GM18526 (cell line): ENCODE data around the gene ATP6V1F.

ENCODE experiments used
- POLR2A ChIP-seq: IDR thresholded peaks from 3 replicates; pipeline ENCODE4 v1.6.1; 2011; ENCODE audit not compliant: insufficient read length; ENCODE audit errors: extremely low read depth

The ATP6V1F gene

DNA sequence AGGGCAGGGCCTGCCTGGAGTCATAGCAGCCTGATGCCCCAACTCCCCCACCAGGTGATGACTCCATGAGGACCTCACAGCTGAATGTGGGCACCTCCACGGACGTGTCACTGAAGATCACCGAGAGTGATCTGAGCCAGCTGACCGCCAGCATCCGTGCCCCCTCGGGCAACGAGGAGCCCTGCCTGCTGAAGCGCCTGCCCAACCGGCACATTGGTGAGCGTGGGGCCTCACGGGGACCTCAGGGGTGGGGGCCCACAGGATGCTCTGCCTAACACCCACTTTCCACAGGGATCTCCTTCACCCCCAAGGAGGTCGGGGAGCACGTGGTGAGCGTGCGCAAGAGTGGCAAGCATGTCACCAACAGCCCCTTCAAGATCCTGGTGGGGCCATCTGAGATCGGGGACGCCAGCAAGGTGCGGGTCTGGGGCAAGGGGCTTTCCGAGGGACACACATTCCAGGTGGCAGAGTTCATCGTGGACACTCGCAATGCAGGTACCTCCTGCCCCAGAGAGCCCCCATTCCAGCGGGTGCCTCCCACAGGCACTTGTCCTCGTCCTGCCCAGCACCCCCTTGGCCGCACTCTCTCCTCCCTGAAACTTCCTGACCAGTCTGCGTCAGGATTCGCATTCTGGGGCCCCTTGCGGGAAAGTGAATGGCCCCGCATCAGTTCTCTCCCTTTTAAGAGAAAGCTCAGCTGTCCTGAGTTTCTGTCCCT is 10.0 kb upstream of the ATP6V1F start:
- no peak for TF ChIP-seq POLR2A

DNA sequence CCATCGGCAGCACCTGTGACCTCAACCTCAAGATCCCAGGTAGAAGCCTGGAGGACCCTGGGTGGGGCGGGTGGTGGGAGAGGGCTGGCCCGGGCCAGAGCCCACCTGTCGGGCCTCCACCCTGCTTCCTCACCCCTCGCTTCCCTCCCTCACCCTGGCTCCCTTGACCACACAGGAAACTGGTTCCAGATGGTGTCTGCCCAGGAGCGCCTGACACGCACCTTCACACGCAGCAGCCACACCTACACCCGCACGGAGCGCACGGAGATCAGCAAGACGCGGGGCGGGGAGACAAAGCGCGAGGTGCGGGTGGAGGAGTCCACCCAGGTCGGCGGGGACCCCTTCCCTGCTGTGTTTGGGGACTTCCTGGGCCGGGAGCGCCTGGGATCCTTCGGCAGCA is 8.9 kb upstream of the ATP6V1F start:
- TF ChIP-seq POLR2A = no peak

GRCh38 chr7:128854396-128854795 is 8.3 kb upstream of the ATP6V1F start:
- no peak for TF ChIP-seq POLR2A

DNA sequence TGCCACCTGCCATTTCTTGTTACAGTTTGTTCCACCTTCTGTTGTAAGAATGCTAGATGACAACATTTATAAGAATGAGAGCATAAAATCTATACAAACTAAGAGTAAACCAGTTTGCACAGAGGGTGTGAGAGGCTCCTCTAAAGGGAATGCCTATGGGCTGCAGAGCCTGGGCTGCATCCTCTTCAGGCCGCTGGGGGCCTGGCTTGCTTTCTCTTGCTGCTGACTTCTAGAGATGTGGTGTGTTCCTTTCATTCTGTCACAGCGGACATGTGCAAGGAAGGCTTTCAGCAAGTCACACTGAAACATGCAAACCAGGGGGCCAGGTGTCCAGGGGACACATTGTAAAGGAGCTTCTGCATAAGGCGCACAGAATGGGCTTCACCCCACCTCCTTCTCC is 7.1 kb upstream of the ATP6V1F start:
- TF ChIP-seq POLR2A = no peak

- no peak for TF ChIP-seq POLR2A
These were observed 6.5 kb upstream of the ATP6V1F start for GRCh38 chr7:128856001-128856718.

GRCh38 chr7:128858380-128859231 is 4.0 kb upstream of the ATP6V1F start:
- no peak for TF ChIP-seq POLR2A

GRCh38 chr7:128859232-128860157 is 3.2 kb upstream of the ATP6V1F start:
- TF ChIP-seq POLR2A = no peak

GRCh38 chr7:128860158-128861073 is 2.2 kb upstream of the ATP6V1F start:
- no peak for TF ChIP-seq POLR2A

DNA sequence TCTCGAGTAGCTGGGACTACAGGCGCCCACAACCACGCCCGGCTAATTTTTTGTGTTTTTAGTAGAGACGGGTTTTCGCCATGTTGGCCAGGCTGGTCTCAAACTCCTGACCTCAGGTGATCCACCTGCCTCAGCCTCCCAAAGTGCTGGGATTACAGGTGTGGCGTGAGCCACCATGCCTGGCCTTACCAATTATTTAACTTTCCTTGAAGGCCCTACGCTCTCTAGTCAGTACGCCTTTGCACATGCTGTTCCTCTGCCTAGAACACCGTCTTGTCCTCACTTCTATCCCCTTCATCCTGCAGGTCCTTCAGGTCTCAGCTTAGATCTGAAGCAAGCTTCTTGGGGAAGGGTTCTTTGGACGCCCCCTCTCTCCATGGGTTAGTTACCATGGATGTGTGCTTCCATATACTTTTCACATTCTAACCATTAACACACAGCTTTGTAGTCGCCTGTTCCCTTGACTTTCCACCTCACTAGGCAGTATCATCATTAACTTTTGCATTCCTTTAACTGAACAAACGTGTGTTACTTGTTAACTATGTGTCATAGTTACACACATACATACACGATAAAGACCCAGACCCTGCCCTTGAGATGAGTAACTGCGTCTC is 592 bp upstream of the ATP6V1F start:
- no peak for TF ChIP-seq POLR2A

DNA sequence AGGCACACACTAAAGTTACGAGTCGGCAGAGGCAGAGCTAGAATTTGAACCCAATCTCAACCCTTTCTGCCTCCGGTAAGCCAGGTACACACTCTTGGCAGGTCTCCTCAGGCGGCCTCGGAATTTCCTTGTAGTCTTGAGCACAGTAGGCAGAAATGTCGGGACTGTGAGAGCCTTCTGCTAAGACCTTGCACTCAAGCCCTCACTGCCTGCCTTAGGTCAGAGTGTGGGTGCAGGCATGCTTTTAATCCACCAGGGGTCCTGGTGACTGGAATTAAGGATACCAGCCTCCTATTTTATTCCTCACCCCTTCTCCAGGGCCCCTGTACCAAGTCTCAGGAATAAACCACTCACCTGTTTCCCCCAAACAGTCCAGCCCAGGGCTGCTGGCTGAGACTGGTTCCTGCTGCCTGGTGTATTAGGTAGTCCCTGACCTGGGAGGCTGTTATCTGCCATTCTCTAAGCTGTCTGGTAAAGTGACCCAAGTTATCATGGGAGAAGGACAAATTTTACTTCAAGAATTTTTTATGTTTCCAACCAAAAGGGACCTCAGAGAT is 855 bp downstream of the ATP6V1F start:
- no peak for TF ChIP-seq POLR2A

DNA sequence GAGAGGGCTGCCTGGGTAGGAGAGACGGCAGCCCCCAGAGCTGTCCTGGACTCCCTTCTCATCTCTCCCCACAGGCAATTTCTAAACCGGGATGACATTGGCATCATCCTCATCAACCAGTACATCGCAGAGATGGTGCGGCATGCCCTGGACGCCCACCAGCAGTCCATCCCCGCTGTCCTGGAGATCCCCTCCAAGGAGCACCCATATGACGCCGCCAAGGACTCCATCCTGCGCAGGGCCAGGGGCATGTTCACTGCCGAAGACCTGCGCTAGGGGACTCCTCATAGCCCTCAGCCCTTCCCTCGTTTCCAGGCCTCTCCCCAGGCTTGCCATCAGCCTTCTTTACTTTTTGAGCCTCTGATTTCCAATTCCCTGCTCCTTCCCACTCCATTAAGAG is 2.6 kb downstream of the ATP6V1F start:
- TF ChIP-seq POLR2A = no peak

DNA sequence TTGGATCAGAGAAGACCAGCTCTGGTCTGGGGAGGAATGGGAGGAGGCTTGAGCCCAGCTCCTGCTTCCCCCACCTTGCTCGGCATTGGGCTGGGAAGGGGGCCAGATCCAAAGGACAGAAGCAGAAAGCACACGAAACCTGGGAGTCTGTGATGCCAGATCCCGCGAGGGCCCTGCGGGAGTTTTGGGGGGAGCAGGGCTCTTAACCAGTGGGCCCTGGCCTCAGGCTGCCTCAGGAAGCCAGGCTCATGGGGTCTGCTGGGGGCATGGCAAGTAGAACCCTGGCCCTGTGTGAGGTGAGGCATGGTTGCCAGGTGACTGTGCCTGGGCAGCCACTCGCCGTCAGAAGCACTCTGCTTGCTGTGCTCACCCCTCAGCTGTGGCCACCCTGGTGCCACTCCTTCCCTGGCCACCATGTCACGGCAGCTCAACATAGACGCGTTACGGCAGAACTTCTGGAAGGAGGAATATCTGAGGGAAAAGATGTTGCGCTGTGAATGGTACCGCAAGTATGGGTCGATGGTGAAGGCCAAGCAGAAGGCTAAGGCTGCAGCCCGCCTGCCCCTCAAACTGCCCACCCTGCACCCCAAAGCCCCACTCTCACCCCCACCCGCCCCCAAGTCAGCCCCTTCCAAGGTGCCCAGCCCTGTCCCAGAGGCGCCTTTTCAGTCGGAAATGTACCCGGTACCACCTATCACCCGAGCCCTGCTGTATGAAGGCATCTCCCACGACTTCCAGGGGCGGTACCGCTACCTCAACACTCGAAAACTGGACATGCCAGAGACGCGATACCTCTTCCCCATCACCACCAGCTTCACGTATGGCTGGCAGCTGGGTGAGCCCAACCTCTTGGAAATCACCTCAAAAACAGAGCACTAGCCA is 3.6 kb downstream of the ATP6V1F start:
- no peak for TF ChIP-seq POLR2A
